ENCODE measurements around the gene RAET1L. TPM values are rescaled to one million over a fixed set of nuclear protein-coding genes. Genes with fewer than 3 reads are reported as not detected.

RAET1L gene
- total RNA-seq, 4 donors from 2014 or later = not detected

GRCh38 chr6:150032598-150032997 is 7.3 kb upstream of the RAET1L start:
- peaks cover 46% of the 10 kb centered on the region for H3K27me3 ChIP-seq
- TF ChIP-seq POLR2A (IDR thresholded peaks at IDR 0.05) (no peak), EP300 (IDR thresholded peaks at IDR 0.05; ENCODE audit: low read depth) (no peak), POLR2AphosphoS5 (IDR thresholded peaks at IDR 0.05) (no peak), CTCF (IDR thresholded peaks at IDR 0.05) (no peak)
- H3K9me3 ChIP-seq = no peaks in the 10 kb centered on the region
- intact Hi-C loops (cut with DNase I; ENCODE audit: low total_unique reads) = no loop called here
- no peak overlapping the region for H3K4me3 ChIP-seq
- WGBS, 2 donors (ENCODE audit: low coverage in 1 of 2) = 89 to 96% methylated on average over 5 to 8 of the region's 8 CpGs
- H3K36me3 ChIP-seq = no peaks in the 10 kb centered on the region
- no peak overlapping the region for H3K27ac ChIP-seq
- H3K4me1 ChIP-seq = peaks cover 2 to 6% (median 4%) of the 10 kb centered on the region in 4 donors
- no peak for DNase-seq
- in situ Hi-C loops (cut with MboI; ENCODE audit: low pct_ligation_motif_present in 1 of 4, low pct_unique_long_range_greater_than_20kb in 1 of 4, low sequenced_read_pairs in 3 of 4) = no loop called here

- intact Hi-C loops (cut with DNase I; ENCODE audit: low total_unique reads) = no loop called here
- no peak overlapping the region for H3K27ac ChIP-seq
- 85% methylated on average over 3 of the region's 3 CpGs; no CpG with 5 or more reads in 1 of the 2 donors for WGBS, 2 donors (ENCODE audit: low coverage in 1 of 2)
- no peaks in the 10 kb centered on the region for H3K9me3 ChIP-seq
- no peak overlapping the region for H3K4me3 ChIP-seq
- in situ Hi-C loops (cut with MboI; ENCODE audit: low pct_ligation_motif_present in 1 of 4, low pct_unique_long_range_greater_than_20kb in 1 of 4, low sequenced_read_pairs in 3 of 4) = no loop called here
- H3K36me3 ChIP-seq = no peaks in the 10 kb centered on the region
- peaks cover 4 to 7% (median 5%) of the 10 kb centered on the region in 4 donors for H3K4me1 ChIP-seq
- DNase-seq = no peak
- TF ChIP-seq CTCF (IDR thresholded peaks at IDR 0.05) = no peak
- TF ChIP-seq EP300 (IDR thresholded peaks at IDR 0.05; ENCODE audit: low read depth) = no peak
- TF ChIP-seq POLR2AphosphoS5 (IDR thresholded peaks at IDR 0.05) = no peak
- TF ChIP-seq POLR2A (IDR thresholded peaks at IDR 0.05) = no peak
- peaks cover 46% of the 10 kb centered on the region for H3K27me3 ChIP-seq
These were observed 5.3 kb upstream of the RAET1L start for GRCh38 chr6:150030611-150031010.

GRCh38 chr6:150029749-150030148 is 4.4 kb upstream of the RAET1L start:
- no peak for DNase-seq
- H3K4me1 ChIP-seq = peaks cover 11 to 15% (median 13%) of the 10 kb centered on the region in 4 donors
- TF ChIP-seq EP300 (IDR thresholded peaks at IDR 0.05; ENCODE audit: low read depth) (no peak), POLR2A (IDR thresholded peaks at IDR 0.05) (no peak), POLR2AphosphoS5 (IDR thresholded peaks at IDR 0.05) (no peak), CTCF (IDR thresholded peaks at IDR 0.05) (no peak)
- H3K9me3 ChIP-seq = no peaks in the 10 kb centered on the region
- 84% methylated on average over 4 of the region's 4 CpGs; no CpG with 5 or more reads in 1 of the 2 donors for WGBS, 2 donors (ENCODE audit: low coverage in 1 of 2)
- in situ Hi-C loops (cut with MboI; ENCODE audit: low pct_ligation_motif_present in 1 of 4, low pct_unique_long_range_greater_than_20kb in 1 of 4, low sequenced_read_pairs in 3 of 4) = loop anchor here in 1 of 4 donors (5.0 kb wide), 1 partner anchor 97 kb away; no protein-coding TSS in a partner anchor
- no peaks in the 10 kb centered on the region for H3K36me3 ChIP-seq
- intact Hi-C loops (cut with DNase I; ENCODE audit: low total_unique reads) = no loop called here
- no peak overlapping the region for H3K27ac ChIP-seq
- H3K4me3 ChIP-seq = no peak overlapping the region
- peaks cover 46% of the 10 kb centered on the region for H3K27me3 ChIP-seq

- no peak for DNase-seq
- peaks cover 46% of the 10 kb centered on the region for H3K27me3 ChIP-seq
- intact Hi-C loops (cut with DNase I; ENCODE audit: low total_unique reads) (no loop called here), in situ Hi-C loops (cut with MboI; ENCODE audit: low pct_ligation_motif_present in 1 of 4, low pct_unique_long_range_greater_than_20kb in 1 of 4, low sequenced_read_pairs in 3 of 4) (loop anchor here in 1 of 4 donors (5.0 kb wide), 1 partner anchor 97 kb away; no protein-coding TSS in a partner anchor)
- H3K9me3 ChIP-seq = no peaks in the 10 kb centered on the region
- no peak overlapping the region for H3K27ac ChIP-seq
- H3K36me3 ChIP-seq = no peaks in the 10 kb centered on the region
- no peak overlapping the region for H3K4me3 ChIP-seq
- peaks cover 11 to 16% (median 13%) of the 10 kb centered on the region in 4 donors for H3K4me1 ChIP-seq
- TF ChIP-seq CTCF (IDR thresholded peaks at IDR 0.05) (no peak), EP300 (IDR thresholded peaks at IDR 0.05; ENCODE audit: low read depth) (no peak), POLR2AphosphoS5 (IDR thresholded peaks at IDR 0.05) (no peak), POLR2A (IDR thresholded peaks at IDR 0.05) (no peak)
- 84 to 100% methylated on average over 1 to 7 of the region's 7 CpGs for WGBS, 2 donors (ENCODE audit: low coverage in 1 of 2)
These were observed 3.9 kb upstream of the RAET1L start for GRCh38 chr6:150029276-150029675.
